Upper lobe of right lung (tissue), 1 donor: ENCODE data around the gene MYO7B. TPM values are rescaled to one million over a fixed set of nuclear protein-coding genes. Genes with fewer than 3 reads are reported as not detected.

ENCODE experiments used
- ATAC-seq: fragments of 200-7000 bp; cut with Tn5 transposase; one replicate; pipeline ENCODE4 v1.9.1; 2020; ENCODE audit warnings: mild to moderate bottlenecking, moderate library complexity
- DNase-seq: peaks from one replicate; pipeline ENCODE4 v3.0.0-alpha.2; 2020
- H3K27ac ChIP-seq: fragments of 200-600 bp; one replicate; pipeline ENCODE4 v1.8.0; 2022
- H3K27me3 ChIP-seq: fragments of 200-600 bp; one replicate; pipeline ENCODE4 v1.8.0; 2022; ENCODE audit warnings: mild to moderate bottlenecking
- H3K36me3 ChIP-seq: fragments of 200-600 bp; one replicate; pipeline ENCODE4 v1.8.0; 2022
- H3K4me1 ChIP-seq: fragments of 200-600 bp; one replicate; pipeline ENCODE4 v1.8.0; 2022
- H3K4me3 ChIP-seq: fragments of 200-600 bp; one replicate; pipeline ENCODE4 v1.8.0; 2022; ENCODE audit warnings: mild to moderate bottlenecking
- H3K9me3 ChIP-seq: fragments of 200-600 bp; one replicate; pipeline ENCODE4 v1.8.0; 2022
- CTCF ChIP-seq: fragments of 200-600 bp; IDR thresholded peaks from one replicate; pipeline ENCODE4 v1.8.0; 2022; ENCODE audit warnings: antibody characterized with exemption
- intact Hi-C: fragments of 100-400 bp; cut with DNase I; formaldehyde crosslinking; loops from one replicate; pipeline ENCODE4 v1.11.0; 2022
- total RNA-seq: library from RNA; stranded (reverse); fragmentation: NEBNext Ultra II Directional; extraction: Animal tissue kit (Norgen Biotek cat#: 25700); gene quantifications from one replicate; pipeline ENCODE4 v1.2.1, GENCODE V29; 2021
- donor health status: DM: no; HTN: yes; CAD: no; lungs with severe emphysema.

Gene MYO7B
- total RNA-seq, 1 donor from 2014 or later, result 2.2 TPM

GRCh38 chr2:127649684-127650040 is 114.2 kb downstream of the MYO7B start:
- DNase-seq, result no peak
- H3K4me3 ChIP-seq, result no peak overlapping the region

GRCh38 chr2:127650041-127650784 is 114.7 kb downstream of the MYO7B start:
- no peak for DNase-seq
- TF ChIP-seq CTCF, result peak; percentile 7
- intact Hi-C loops, result no loop called here
- H3K27ac ChIP-seq, result no peak overlapping the region
- peaks cover 15% of the 10 kb centered on the region for H3K4me1 ChIP-seq
- H3K36me3 ChIP-seq, result no peaks in the 10 kb centered on the region
- no peak overlapping the region for H3K4me3 ChIP-seq
- no peaks in the 10 kb centered on the region for H3K27me3 ChIP-seq
- ATAC-seq, result no peak
- no peaks in the 10 kb centered on the region for H3K9me3 ChIP-seq

More at GRCh38 chr2:127649684-127650040, 114.2 kb downstream of the MYO7B start:
- H3K9me3 ChIP-seq, result no peaks in the 10 kb centered on the region
- H3K4me1 ChIP-seq, result peaks cover 15% of the 10 kb centered on the region
- peak overlapping the region; percentile 47 for H3K27ac ChIP-seq
- intact Hi-C loops, result no loop called here
- peak; percentile 77 for ATAC-seq
- H3K36me3 ChIP-seq, result no peaks in the 10 kb centered on the region
- peak; percentile 90 for TF ChIP-seq CTCF
- no peaks in the 10 kb centered on the region for H3K27me3 ChIP-seq

GRCh38 chr2:127650785-127651380 is 115.4 kb downstream of the MYO7B start:
- intact Hi-C loops, result no loop called here
- peaks cover 15% of the 10 kb centered on the region for H3K4me1 ChIP-seq
- H3K9me3 ChIP-seq, result no peaks in the 10 kb centered on the region
- no peak overlapping the region for H3K27ac ChIP-seq
- H3K36me3 ChIP-seq, result no peaks in the 10 kb centered on the region
- TF ChIP-seq CTCF, result no peak
- no peak overlapping the region for H3K4me3 ChIP-seq
- DNase-seq, result no peak
- ATAC-seq, result no peak
- no peaks in the 10 kb centered on the region for H3K27me3 ChIP-seq

- Histone ChIP-seq H3K9me3 (no peaks in the 10 kb centered on the region), H3K4me3 (no peak overlapping the region), H3K36me3 (no peaks in the 10 kb centered on the region), H3K27ac (no peak overlapping the region), H3K27me3 (no peaks in the 10 kb centered on the region), H3K4me1 (peaks cover 15% of the 10 kb centered on the region)
- DNase-seq (no peak), ATAC-seq (no peak)
- no peak for TF ChIP-seq CTCF
- intact Hi-C loops, result no loop called here
Measured at GRCh38 chr2:127651381-127651809, 115.9 kb downstream of the MYO7B start.

- TF ChIP-seq CTCF, result no peak
- Histone ChIP-seq H3K27ac (peak overlapping the region; percentile 17), H3K4me1 (peaks cover 15% of the 10 kb centered on the region), H3K9me3 (no peaks in the 10 kb centered on the region), H3K36me3 (no peaks in the 10 kb centered on the region), H3K27me3 (no peaks in the 10 kb centered on the region), H3K4me3 (no peak overlapping the region)
- no peak for DNase-seq
- intact Hi-C loops, result no loop called here
- ATAC-seq, result peak; percentile 2
Measured at GRCh38 chr2:127651971-127652550, 116.6 kb downstream of the MYO7B start.
